Tibial artery (tissue), 4 donors: ENCODE data around the gene DGAT2.
"Not testable (repeated sequence)": the region's sequence is repeated elsewhere in the genome, so short reads cannot be mapped to it uniquely, and the experiment has no call there.

Source experiments
- DNase-seq, 2 donors: peaks; one replicate each; pipeline ENCODE4 v3.0.0-alpha.2; 2019
- H3K27ac ChIP-seq, 2 donors: fragments of 200-600 bp; sonication (generic) in 1 of 2; 1 replicate in 1 of 2; 2 replicates in 1 of 2; pipeline ENCODE4 v1.5.1; 2018 to 2019; ENCODE audit warnings: mild to moderate bottlenecking in 1 of 2
- H3K27me3 ChIP-seq, 2 donors: fragments of 200-600 bp; sonication (generic) in 1 of 2; one replicate each; pipeline versions ENCODE4 v1.5.1 to v1.6.0; 2016 to 2019
- H3K36me3 ChIP-seq, 3 donors: fragments of 200-600 bp; sonication (generic) in 2 of 3; one replicate each; pipeline ENCODE4 v1.5.1; 2016 to 2019; ENCODE audit warnings: mild to moderate bottlenecking in 2 of 3
- H3K4me1 ChIP-seq, 4 donors: fragments of 200-600 bp; sonication (generic) in 2 of 4; 1 replicate in 3 of 4; 2 replicates in 1 of 4; pipeline ENCODE4 v1.5.1; 2016 to 2019
- H3K4me3 ChIP-seq, 2 donors: fragments of 200-600 bp; sonication (generic) in 1 of 2; 1 replicate in 1 of 2; 2 replicates in 1 of 2; pipeline ENCODE4 v1.5.1; 2018 to 2019; ENCODE audit warnings: mild to moderate bottlenecking in 2 of 2
- H3K9me3 ChIP-seq, 3 donors: fragments of 200-600 bp; sonication (generic) in 1 of 3; one replicate each; pipeline ENCODE4 v1.5.1; 2016 to 2019
- CTCF ChIP-seq, 2 experiments: fragments of 200-600 bp in 1 of 2; fragments of 450-650 bp in 1 of 2; IDR thresholded peaks; one replicate each; pipeline ENCODE4 v1.5.1; 2017 to 2019; ENCODE audit warnings: antibody characterized with exemption in 2 of 2, mild to moderate bottlenecking in 1 of 2, moderate library complexity in 1 of 2
- intact Hi-C: fragments of 100-400 bp; cut with DNase I; formaldehyde crosslinking; loops from one replicate; pipeline ENCODE4 v1.15.0; 2023; ENCODE audit warnings: low total_unique reads

DGAT2 gene

GRCh38 chr11:75743711-75744563, 24.6 kb upstream of the DGAT2 start:
- Histone ChIP-seq H3K4me1 (no peaks in the 10 kb centered on the region), H3K27ac (no peak overlapping the region), H3K9me3 (no peaks in the 10 kb centered on the region), H3K27me3 (peaks cover 0 to 21% of the 10 kb centered on the region in 2 donors), H3K4me3 (no peak overlapping the region), H3K36me3 (no peaks in the 10 kb centered on the region)
- intact Hi-C loops: no loop called here
- DNase-seq: peak in 1 of 2 donors; percentile 6
- TF ChIP-seq CTCF (IDR thresholded peaks at IDR 0.05): no peak

- TF ChIP-seq CTCF (IDR thresholded peaks at IDR 0.05): no peak
- Histone ChIP-seq H3K36me3 (no peaks in the 10 kb centered on the region), H3K27ac (no peak overlapping the region), H3K27me3 (peaks cover 0 to 21% of the 10 kb centered on the region in 2 donors), H3K4me1 (no peaks in the 10 kb centered on the region), H3K4me3 (no peak overlapping the region), H3K9me3 (no peaks in the 10 kb centered on the region)
- intact Hi-C loops: no loop called here
- no peak for DNase-seq
Observed at GRCh38 chr11:75745807-75746206, 22.8 kb upstream of the DGAT2 start.

GRCh38 chr11:75748729-75749273, 19.8 kb upstream of the DGAT2 start:
- H3K27ac ChIP-seq, H3K36me3 ChIP-seq, H3K9me3 ChIP-seq, intact Hi-C loops, DNase-seq, H3K4me3 ChIP-seq, H3K4me1 ChIP-seq: not testable (repeated sequence)
- H3K27me3 ChIP-seq: peaks cover 0 to 15% of the 10 kb centered on the region in 2 donors

- H3K36me3 ChIP-seq, H3K27ac ChIP-seq, DNase-seq, H3K9me3 ChIP-seq, intact Hi-C loops, H3K4me3 ChIP-seq, H3K27me3 ChIP-seq, H3K4me1 ChIP-seq: not testable (repeated sequence)
Observed at GRCh38 chr11:75754933-75755332, 13.6 kb upstream of the DGAT2 start.

- H3K4me3 ChIP-seq: no peak overlapping the region
- H3K36me3 ChIP-seq: no peaks in the 10 kb centered on the region
- no peaks in the 10 kb centered on the region for H3K27me3 ChIP-seq
- intact Hi-C loops: no loop called here
- no peaks in the 10 kb centered on the region for H3K9me3 ChIP-seq
- no peak for TF ChIP-seq CTCF (IDR thresholded peaks at IDR 0.05)
- no peaks in the 10 kb centered on the region for H3K4me1 ChIP-seq
- no peak for DNase-seq
- no peak overlapping the region for H3K27ac ChIP-seq
Observed at GRCh38 chr11:75757651-75758050, 10.9 kb upstream of the DGAT2 start.

- no peaks in the 10 kb centered on the region for H3K27me3 ChIP-seq
- intact Hi-C loops: no loop called here
- no peaks in the 10 kb centered on the region for H3K4me1 ChIP-seq
- no peak for TF ChIP-seq CTCF (IDR thresholded peaks at IDR 0.05)
- DNase-seq: no peak
- H3K9me3 ChIP-seq: no peaks in the 10 kb centered on the region
- H3K4me3 ChIP-seq: no peak overlapping the region
- no peaks in the 10 kb centered on the region for H3K36me3 ChIP-seq
- no peak overlapping the region for H3K27ac ChIP-seq
Observed at GRCh38 chr11:75759832-75760231, 8.7 kb upstream of the DGAT2 start.
